HG02970 (cell line): ENCODE results near the gene GALNT14.

Experiments used
- ATAC-seq: cut with Tn5 transposase; IDR thresholded peaks from one replicate; pipeline ENCODE4 v1.9.1; 2021; ENCODE audit warnings: mild to moderate bottlenecking, moderate library complexity, moderate number of reproducible peaks; ENCODE audit not compliant: unreplicated experiment, low FRiP score

Gene GALNT14

DNA sequence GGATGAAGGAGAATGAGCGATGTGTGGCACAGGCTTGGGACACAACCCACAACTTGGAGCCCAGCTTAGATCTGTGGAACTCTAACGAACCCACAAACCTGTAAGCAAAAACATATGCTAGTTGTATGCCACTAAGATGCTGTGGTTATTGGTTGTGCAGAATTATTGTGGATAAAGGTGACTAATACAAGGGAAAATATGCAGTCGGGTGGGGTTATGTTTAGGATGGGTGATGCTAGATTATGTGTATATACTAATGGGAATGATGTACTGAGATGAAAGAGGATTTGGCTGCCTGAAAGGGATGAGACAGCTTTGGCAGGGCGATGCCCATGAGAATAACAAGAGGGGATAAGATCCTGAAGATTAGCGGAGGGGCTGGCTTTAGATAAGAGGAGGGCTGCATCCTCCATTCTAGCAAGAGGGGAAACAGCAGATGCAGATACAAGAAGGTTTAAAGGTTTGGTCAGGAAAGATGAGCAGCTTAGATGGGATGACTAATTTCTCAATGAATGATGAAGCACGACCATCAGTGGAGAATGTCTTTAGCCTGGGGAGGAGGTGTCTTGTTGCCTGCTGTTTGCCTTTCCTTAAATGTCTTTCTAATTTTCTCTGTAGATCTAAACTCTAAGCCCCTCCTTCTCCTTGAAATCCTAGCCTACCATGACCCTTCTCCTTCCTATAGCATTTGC, 49.6 kb downstream of the GALNT14 start:
- no peak for ATAC-seq

DNA sequence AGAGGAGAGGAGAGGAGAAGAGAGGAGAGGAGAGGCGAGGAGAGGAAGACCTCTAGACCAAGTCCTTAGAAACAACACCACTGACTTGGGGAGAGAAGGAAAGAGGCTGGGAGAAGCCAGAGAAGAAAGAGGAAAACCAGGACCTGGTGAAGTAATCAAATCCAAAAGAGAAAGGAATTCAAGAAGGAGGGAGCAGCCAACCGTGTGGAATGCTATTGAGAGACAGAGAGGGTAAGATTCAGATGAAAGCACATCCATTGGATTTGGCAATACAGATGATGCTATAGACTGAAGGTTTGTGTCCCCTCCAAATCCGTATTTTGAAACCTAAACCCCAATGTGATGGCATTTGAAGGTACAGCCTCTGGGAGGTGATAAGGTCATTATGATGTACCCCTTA, 50.7 kb downstream of the GALNT14 start:
- no peak for ATAC-seq

DNA sequence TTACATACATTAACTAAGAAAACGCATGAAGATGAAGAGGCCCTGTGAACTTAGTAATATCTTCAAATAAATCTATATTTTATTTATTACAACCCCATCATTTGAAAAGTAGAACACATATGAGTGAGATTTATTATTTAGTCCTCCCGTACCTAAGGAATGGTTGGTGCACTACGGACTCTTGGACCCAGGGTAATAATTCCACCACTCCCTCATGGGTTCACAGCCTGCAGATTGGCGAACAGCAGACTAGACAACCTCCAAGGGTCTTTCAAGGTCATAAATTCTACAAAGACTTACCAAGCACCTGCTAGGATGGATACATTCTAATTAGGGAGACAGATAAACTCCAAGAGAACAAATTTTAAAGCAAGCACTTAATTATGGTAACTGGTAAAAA, 51.6 kb downstream of the GALNT14 start:
- ATAC-seq = no peak

DNA sequence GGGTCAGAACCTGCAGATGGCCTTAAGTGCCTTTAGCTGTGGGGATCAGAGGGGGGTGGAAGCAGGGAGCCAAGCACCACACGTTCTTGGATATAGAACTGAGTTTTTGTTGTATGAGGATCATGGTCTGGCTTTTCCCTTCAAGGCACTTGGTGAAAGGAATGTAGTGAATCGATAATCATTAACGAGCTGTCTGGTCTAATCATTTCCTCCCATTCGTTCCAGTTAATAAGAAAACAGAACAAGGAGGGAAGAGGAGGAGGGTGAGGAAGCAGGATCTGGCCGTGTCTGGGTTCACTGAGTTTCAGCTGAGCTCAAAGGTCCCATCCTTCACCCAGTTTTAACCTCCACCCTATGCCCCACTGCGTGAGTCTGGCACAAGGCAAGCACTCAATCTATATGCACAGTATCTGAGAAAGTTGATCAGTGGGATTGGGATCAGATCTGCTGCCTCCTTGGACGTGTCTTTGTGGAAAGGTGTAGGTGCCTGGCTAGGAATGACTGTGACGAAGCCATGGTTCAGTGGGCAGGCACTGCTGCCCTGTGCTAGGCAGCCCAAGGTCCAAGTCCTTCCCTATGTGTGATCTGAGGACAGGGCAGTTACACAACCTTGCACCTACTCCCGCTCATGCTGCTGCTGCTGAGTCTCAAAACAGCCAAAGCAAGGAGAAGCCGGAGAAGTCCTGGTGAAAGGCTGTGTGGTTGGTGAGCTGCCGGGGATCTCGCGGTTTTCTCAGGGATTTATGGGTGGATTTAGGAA, 54.8 kb downstream of the GALNT14 start:
- ATAC-seq = no peak

DNA sequence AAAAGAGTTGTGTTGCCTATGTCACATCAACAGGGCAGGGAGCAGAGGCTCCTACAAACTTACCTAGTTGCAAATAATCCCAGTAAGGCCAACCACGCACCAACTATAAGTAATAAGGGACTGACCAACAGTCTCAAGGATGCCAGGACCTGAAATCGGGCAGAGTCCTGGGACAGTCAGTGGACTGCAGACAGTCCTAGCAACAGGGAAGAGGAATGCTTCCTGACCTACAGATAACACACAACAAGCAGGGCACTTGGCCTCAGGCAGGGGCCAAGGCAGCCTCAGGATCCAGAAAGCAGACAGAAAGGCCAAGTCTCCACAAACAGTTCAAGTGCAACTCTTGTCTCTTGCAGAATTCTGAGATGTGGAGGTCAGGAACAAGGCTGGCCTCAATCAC, 56.2 kb downstream of the GALNT14 start:
- no peak for ATAC-seq

DNA sequence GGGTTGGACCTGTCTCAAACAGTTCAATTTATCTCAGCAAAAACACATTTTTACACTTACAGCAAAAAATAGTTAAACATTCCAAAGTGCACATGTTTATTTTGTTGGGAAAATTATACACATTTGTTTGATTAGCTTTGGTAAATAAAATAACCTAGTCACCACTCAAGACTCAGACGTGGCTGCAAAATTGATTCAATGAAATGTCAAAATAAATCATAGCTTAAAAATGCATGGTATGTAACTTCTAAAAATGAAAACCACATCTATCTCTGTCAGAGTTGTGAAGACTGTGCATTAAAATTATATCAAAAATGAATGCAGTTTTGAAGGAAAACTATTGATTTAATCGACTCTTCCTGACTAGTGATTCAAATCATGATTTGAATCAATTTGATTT, 56.7 kb downstream of the GALNT14 start:
- ATAC-seq = no peak

DNA sequence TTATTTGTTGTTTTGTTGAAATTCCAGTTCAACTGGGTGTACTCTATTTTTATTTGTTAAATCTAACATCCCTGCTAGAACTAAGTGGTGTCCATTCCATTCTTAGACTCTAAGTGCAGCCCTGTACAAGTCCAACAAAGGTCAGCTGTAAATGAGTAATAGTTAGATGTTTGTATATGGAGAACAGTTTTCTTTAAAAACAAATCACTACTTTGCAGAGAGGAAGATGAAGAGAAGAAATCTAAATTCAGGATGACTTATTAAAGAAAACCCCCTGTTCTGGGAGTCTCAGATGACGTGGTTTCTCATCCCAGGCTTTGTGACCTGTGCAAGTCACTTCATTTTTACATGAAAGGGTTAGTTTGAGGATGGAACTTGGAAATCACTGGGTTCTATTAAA, 57.9 kb downstream of the GALNT14 start:
- no peak for ATAC-seq

DNA sequence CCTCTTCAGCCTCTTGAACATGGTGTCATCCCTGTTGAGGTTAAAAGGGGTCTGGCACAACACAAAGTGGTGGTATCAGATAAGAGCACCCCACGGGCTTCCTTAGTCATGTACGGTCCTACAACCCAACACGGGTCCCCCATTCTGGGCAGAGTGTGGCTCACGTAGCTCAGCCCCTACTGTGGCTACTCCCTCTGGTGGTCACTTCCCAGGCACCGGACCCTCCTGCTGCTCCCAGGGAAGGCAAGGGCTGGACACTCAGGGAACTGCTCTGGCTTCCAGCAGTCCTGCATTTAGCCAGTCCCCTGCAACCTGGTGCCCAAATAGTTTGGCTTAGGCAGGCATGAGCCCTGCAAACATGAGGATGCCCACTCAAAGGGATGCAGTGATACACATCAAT, 58.6 kb downstream of the GALNT14 start:
- no peak for ATAC-seq

DNA sequence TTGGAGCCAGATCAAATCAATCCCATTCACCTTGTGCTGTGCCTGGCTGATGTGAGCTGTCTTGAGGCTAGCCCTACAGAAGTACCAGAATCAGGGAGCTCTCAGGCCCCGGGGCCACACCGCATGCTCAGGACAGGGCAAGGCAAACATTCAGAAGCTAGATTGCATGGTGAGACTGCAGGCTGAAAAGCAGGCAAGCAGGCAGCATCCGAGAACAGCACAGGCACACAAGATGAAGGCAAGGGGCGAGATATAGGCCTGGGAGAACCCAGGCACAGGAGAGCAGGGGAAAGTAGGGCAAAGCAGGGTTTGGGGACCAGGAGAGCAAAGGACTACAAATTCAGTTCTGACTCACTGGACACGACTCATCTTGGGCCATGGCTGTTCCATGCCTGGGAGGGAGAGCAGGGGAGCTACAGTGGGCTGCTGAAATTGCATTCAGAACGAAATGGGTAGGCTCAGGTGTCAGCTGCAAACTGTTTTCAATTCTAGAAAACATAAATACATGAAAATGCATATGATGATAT, 59.6 kb downstream of the GALNT14 start:
- ATAC-seq = no peak

DNA sequence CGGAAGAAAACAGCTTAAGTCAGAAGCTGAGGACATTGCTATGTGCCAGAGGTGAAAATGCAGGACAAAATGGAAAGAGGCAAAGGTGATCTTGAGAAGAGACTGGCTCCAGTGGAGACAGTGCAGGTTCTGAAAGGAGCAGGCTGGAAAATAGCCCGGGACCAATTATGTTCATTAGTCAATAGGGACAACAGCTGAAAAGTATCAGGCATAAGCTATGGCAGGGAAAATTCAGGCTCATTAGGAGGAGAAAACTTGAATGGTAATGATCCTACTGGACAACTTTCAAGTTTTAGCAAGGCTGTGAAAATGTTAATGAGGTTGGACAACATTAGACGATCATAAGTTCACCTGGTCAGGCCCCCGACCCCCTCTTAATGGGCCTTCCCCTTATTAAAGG, 60.2 kb downstream of the GALNT14 start:
- no peak for ATAC-seq

DNA sequence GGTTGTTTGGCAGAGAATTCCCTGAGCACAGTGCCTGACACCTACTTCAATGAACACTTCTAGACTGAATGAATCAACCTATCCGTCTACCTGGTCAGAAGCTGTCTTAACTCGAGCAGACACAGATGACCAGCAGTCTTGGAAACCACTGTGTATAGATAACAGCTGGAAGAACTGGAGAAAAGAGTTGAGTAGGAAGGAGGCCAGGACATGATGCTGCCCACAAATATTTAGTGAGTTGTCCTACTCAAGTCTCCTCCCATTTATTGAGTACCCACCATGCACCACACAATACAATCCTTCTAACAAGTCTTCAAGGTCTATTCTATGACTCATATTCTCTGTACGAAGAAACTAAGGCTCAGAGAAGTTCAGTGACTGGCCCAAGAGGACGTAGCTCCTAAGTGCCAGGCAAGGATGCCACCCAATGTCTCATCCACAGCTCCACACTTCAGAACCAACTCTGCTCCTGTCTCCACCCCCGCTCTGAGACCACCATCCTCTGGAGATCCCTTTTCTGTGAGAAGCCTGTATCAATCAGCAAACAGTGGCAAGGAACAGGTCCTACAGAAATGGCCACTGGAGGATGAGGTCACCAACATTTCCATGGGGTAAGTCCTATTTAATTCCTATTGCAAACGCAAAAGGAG, 62.2 kb downstream of the GALNT14 start:
- no peak for ATAC-seq

DNA sequence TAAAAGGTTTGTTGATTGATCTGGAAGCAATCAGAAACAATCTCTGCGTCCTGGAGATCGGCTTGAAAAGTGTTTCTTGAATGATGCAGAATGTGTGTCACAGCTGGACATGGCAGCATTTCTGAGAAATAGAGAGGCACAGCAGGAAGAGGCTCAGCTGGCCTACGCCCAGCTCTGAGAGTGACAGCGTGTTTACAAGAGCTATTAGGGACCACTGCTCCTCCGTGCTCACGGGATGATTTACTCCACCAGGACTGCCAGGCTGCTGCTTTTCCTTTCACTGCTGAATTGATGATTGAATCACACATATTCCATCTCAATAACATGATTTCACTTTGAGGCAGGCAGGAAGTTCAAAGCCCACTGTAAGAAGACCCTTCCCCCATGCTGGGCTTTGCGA, 62.8 kb downstream of the GALNT14 start:
- ATAC-seq = no peak

DNA sequence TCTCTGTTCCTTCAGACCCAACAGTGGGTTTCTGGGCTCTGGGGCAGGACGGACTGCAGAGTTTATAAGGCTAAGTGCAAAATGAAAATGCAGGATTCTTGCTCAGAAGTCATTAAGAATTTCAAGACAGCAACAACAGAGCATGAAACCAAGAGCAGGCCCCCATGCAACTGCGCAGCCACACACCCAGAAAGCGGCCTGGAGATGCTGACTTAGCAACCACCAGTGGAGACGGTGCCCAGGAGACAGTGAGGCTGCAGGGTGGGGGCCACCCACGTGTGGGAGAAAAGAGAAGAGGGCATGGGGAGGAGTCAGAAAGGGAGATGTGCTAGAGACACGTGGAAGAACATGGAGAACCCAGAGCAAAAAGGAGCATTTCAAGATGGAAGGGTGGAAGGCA, 66.5 kb downstream of the GALNT14 start:
- ATAC-seq = no peak

DNA sequence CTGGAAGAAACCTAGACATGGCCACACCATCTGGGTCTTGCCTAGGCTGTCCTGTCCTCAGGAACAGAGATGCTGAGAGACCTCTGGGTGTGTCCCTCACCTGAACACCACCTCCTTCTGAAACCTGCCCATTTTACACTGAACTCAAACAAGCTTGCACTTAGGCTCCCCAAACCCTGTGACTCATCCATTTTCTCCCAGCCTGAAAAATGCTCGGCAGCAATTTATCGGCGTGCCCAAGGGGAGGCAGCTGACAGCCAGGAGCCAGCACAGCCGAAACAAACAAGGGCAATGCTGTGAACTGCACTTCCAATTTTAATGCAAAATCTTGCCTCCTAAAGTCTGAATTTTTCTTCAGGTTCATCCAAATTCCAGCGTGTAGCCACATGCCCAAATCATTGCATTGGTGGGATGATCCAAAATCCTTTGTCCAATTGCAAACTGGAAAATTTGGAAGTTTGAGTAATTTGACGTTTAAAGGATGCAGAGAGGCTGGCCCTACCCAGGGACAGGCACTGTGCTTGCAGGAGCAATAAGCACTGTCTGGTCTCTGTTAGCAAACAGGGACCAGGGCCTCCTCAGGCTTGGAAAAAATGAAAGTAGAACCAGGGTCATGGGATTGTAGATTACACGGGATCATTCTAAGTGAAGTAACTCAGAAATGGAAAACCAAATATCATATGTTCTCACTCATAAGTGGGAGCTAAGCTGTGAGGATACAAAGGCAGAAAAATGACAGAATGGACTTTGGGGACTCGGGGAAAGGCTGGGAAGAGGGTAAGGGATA, 67.7 kb downstream of the GALNT14 start:
- no peak for ATAC-seq

DNA sequence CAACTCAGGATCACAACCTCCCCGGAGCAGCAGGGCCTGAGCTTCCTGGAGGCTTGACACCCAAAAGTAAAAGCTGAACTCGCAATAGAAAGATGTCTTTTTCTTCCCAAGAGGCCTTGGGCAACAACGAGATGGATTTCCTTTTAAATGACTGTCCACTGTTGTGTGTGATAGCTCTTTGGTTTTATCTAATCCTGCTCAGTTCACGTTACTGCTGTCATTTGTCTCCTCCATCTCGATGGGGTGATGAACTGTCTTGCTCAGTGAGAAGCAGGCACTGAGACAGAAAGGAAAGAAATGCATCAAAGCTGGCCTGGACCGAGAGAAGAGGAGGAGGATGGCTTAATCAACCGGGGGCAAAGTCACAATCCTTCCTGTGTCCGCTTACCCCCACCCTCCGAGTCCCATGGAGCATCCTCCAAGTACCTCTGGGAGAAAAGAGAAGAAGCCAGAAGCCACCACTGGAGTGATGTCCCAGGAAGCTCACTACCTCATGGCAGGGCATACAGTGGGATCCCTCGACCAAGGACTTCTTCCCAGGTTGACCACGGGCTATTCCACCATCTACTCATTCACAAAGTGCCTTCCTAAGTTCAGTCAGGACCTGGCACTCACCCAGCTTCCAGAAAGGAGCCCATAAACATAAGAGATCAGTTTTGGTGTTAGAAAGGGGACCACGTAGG, 68.5 kb downstream of the GALNT14 start:
- no peak for ATAC-seq

DNA sequence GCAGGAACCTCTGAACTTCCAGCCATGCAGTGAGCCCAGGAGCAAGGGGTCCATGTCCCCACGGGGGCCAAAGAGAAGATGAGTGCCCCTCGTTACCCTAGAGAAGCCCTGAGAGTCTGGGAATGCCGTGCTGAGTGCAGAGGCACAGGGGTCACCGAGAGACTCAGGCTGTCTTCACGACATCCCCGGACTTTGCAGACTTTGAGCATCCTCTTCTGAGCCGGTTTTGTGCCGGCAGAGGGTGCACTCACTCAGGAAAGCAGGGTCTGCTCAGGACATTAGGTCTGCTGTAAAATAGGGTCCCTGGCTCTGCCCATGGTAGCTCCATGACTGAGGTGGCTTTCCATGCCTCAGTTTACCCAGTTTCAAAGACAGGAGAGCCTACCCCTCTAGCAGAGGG, 71.0 kb downstream of the GALNT14 start:
- no peak for ATAC-seq

DNA sequence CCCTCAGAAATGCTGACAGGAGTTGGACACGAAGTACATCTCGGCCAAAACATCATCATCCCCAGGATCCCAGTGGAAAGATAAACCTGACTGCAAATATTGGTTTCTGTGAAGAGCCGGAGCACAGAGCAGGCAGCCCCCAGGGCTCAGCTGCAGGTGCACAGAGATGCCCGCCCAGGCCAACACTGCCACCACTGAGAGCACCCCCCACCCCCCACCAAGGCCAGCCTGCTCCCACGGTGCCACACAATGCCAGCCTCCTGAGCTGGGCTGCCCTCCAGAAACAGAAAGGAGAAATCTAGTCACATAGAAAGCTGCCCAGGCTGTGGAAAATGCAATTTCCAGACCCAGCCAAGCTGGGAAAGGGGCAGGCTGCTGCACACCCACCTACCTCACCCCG, 71.7 kb downstream of the GALNT14 start:
- ATAC-seq = no peak

DNA sequence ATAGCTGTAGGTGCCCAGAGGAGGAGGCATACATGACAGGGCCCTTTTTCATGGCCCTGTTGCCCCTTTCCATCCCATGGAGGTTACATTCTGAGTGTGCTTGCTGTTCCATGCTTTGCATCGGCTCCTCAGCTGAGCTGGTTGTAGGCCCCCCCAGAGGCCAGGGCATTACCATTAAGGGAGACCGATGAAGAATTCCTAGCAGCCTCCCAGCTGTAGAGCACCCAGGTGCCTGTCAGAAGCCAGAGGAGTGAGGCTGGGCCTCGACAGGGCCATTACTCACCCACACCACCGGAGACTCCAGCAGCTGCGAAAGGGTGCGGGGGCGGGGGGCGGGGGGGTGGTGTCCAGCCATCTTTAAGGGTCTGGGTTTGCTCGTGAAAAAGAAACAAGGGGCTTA, 72.2 kb downstream of the GALNT14 start:
- ATAC-seq = no peak

DNA sequence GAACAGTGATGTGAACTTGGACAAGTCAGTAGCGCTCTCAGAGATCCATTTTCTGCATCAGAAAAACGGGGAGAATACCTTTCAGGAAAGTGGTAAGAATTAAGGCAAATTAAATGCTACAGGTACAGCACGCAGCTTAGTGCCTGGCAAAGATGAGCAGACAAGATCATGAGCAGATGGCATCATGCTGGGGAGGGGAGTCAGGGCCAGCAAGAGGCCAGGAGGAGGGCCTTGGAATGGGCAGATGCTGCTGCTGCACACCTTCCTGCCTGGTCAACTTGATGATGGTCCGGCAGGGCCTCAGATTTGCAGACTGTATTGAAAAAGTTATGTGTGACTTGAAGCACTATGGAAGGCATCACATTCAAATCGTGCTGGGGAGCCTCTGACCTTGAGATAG, 72.9 kb downstream of the GALNT14 start:
- no peak for ATAC-seq

DNA sequence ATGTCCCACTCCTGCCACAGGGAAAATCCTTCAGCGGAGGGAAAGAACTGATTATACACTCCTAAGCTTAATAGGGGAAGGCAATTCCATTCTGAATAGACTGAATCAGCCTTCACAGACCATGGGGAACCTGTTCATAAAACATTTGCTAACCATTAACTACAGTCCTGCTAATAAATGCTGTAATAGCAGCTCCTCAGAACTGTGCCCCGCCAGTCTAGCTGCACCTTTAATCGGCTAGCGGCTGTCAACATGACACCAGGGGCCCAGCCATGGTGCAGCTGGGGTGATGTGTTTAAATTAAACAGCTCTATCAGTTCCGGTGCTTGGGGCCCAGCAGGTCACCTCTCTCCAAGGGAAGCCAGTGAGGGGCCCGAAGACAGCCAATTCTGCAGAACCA, 77.8 kb downstream of the GALNT14 start:
- no peak for ATAC-seq
